ENCODE results near the gene ABHD8.
"Not testable (repeated sequence)": the region's sequence is repeated elsewhere in the genome, so short reads cannot be mapped to it uniquely, and the experiment has no call there.

Gene ABHD8

DNA sequence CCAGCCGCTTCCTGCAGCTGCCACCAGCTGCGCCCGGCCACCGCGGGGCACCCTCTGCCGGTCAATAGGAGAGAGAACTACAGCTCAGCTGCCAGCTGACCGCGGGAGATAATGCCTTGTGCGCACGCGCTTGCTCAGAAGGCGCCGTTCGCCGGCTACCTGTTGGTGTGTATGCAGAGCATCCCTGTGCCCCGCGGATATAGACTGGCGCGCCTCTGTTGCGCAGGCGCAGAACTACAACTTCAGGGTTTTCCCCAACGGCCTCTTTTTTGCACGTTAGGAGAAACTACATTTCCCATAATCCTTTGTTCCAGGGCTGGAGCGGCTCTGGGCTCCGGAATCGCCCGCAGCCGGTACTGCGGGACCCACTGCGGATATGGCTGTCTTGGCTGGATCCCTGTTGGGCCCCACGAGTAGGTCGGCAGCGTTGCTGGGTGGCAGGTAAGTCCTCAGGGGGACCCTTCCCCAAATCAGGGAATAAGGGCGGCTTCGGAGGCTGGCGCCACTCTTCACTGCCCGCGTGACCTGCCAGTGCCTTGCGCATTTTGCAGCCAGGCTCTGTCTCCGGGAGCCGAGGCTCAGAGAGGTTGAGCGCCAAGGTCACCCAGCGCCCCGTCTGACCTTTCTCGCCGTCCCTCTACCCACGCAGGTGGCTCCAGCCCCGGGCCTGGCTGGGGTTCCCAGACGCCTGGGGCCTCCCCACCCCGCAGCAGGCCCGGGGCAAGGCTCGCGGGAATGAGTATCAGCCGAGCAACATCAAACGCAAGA is 2.5 kb upstream of the ABHD8 start, which contains the start of gene MRPL34:
MRPL34 (plus strand) TSS at position 356 of the 768 bp plus-strand sequence; CDS start at position 377, 21 bp downstream.
- peaks cover 60% of the 10 kb centered on the region for H3K4me1 Mint-ChIP-seq (ENCODE audit: low read depth)
- peak within 1 kb of the TSS; percentile 92 for H3K27ac Mint-ChIP-seq
- peak within 1 kb of the TSS; percentile 85 for H3K4me3 Mint-ChIP-seq
- H3K9me3 Mint-ChIP-seq: no peaks in the 10 kb centered on the region
- intact Hi-C loops (cut with micrococcal nuclease): loop anchor here (1.0 kb wide), 2 partner anchors 13 to 38 kb away; partner anchors contain the start of gene BABAM1
- H3K27me3 Mint-ChIP-seq: no peaks in the 10 kb centered on the region
- peaks cover 40% of the 10 kb centered on the region for H3K36me3 Mint-ChIP-seq (ENCODE audit: low read depth)

DNA sequence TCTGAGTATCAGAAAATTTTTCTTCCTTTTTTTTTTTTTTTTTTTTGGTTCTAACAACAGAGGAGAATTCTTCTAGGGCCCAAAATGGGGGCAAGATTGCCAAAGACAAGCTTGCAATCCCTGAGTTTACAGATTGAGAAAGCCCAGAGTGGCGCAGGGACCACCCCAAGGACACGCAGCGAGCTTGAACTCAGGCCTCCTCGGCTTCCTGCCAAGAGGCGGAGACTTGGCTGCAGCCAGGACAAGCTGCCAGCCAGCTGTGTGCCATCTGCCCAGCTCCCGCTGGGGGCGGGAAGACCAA is 1.9 kb upstream of the ABHD8 start:
- Mint-ChIP-seq H3K4me3 (peak overlapping the region; percentile 85), H3K9me3 (no peaks in the 10 kb centered on the region), H3K4me1 (ENCODE audit: low read depth) (peaks cover 55% of the 10 kb centered on the region), H3K36me3 (ENCODE audit: low read depth) (peaks cover 41% of the 10 kb centered on the region), H3K27ac (peak overlapping the region; percentile 92), H3K27me3 (no peaks in the 10 kb centered on the region)
- intact Hi-C loops (cut with micrococcal nuclease): loop anchor here (1.0 kb wide), 2 partner anchors 13 to 38 kb away; partner anchors contain the start of gene BABAM1

DNA sequence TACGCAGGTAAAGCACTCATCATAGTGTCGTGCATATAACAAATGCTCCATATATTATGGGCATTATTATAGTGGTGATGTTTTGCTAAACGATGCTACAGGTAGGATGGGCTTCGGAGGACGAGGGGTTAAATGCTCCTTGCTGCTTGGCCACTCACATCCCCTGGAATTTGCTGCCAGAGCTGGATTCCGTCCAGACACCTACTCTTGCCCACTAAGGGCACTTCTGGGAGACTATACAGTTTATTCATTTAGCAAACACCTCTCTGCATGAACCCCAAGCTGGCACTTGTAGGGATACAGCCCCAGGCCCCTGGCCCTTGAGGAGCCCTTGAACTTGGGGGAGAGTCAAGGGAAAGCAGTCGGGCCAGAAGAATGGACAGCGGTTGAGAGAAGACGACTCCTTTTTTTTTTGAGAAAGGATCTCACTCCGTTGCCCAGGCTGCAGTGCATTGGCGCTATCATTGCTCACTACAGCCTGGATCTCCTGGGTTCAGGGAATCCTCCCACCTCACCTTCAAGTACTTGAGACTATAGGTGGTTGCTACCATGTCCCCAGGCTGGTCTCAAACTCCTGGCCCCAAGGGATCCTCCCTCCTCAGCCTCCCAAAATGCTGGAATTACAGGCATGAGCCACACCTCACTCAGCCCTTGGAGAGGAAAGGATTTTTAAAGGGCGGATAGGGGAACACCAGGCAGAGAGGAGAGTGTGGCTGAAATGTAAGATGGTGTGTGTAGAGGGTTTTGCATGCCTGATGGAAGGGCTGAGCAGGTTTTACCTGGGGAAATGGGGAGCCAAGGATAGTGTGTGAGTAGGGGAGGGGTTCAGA is 1.4 kb upstream of the ABHD8 start:
- Mint-ChIP-seq H3K27me3 (no peaks in the 10 kb centered on the region), H3K36me3 (ENCODE audit: low read depth) (peaks cover 41% of the 10 kb centered on the region), H3K9me3 (no peaks in the 10 kb centered on the region), H3K27ac (peak overlapping the region; percentile 92), H3K4me1 (ENCODE audit: low read depth) (peaks cover 52% of the 10 kb centered on the region), H3K4me3 (peak overlapping the region; percentile 85)
- intact Hi-C loops (cut with micrococcal nuclease): loop anchor here (1.0 kb wide), 2 partner anchors 12 to 37 kb away; partner anchors contain the start of gene BABAM1

DNA sequence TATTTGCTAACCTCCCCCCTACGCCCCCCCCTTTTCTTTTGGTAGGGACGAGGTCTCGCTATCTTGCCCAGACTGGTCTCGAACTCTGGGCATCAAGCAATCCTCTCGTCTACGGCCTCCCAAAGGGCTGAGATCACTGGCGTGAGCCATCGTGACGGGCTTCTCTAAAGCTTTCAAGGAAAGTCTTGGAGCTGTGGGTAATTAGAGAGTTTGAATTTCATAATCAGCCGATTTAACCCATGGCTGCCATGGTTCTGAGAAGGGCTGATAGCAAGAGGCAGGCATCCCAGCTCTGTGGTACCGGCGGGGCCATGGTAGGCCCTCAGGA is 679 bp upstream of the ABHD8 start:
- Mint-ChIP-seq H3K9me3 (no peaks in the 10 kb centered on the region), H3K4me1 (ENCODE audit: low read depth) (peaks cover 48% of the 10 kb centered on the region), H3K36me3 (ENCODE audit: low read depth) (peaks cover 39% of the 10 kb centered on the region), H3K27me3 (no peaks in the 10 kb centered on the region), H3K4me3 (peak overlapping the region; percentile 78), H3K27ac (no peak overlapping the region)
- intact Hi-C loops (cut with micrococcal nuclease): no loop called here

DNA sequence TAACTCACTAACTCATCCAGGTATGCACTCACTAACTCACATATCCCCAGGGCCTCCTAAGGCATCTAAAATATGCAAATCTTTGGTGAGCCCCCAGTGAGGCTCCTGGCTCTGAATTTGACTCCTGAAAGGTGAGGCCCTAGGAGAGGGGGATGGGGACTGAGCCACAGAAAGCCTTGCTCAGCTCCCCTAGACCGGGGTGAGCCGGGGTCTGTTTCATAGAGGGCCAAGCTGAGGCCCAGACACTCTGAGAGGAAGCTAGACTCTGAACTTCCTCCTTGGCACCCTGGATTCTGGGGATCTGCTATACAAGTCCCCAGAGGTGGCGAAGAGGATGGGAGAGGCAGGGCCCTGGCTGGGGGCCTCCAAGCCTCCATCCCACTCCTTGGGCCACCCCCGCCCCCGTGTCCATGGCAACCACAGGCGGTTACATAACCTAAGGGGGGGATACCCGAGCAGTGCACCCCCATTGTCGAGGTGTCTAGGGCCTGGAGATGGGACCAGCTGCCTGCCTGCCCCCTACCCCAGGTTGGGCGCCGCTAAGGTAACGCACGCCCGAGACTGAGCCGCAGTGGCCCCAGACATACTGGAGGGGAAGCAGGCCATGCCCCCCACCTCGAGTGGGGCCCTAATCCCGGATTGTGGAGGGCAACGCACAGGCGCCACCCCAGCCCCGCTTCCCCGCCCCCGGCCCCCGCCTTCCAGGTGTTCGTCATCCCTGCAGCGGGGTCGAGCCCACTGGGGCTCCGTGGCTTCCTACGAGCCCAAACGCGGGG is 646 bp downstream of the ABHD8 start:
- Mint-ChIP-seq H3K36me3 (ENCODE audit: low read depth) (peaks cover 50% of the 10 kb centered on the region), H3K27ac (peak overlapping the region; percentile 54), H3K4me3 (peak overlapping the region; percentile 78), H3K9me3 (no peaks in the 10 kb centered on the region), H3K27me3 (no peaks in the 10 kb centered on the region), H3K4me1 (ENCODE audit: low read depth) (peaks cover 41% of the 10 kb centered on the region)
- intact Hi-C loops (cut with micrococcal nuclease): no loop called here

DNA sequence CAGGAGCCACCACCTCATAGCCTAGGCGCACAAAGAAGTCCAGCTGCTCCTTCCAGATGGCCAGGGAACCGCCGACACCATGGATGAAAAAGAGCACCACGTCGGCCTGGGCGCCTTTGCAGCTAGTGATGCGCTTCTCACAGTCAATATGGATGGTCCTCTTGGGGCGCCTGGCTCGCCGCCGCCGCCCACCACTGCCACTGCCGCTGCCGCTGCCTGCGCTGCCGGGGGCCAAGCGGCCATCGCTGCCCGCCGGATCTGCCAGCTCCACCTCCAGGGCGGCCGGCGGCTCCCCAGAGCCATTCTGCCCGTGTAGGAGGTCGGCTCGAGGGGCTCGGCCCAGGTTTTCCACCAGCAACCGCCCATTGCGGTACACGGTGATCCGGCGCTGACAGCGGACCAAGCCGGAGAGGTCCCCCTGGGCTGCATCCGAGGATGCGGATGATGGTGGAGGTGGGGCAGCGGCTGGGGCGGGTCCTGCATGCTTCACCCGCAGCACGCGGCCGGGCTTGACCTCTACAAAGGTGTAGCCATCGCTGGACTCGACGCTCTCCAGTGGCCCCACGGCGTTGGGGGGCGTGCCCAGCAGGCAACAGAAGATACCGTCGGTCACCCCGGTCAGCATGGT is 2.1 kb downstream of the ABHD8 start:
- Mint-ChIP-seq H3K36me3 (ENCODE audit: low read depth) (peaks cover 52% of the 10 kb centered on the region), H3K27me3 (no peaks in the 10 kb centered on the region), H3K27ac (no peak overlapping the region), H3K4me1 (ENCODE audit: low read depth) (peaks cover 35% of the 10 kb centered on the region), H3K4me3 (no peak overlapping the region), H3K9me3 (no peaks in the 10 kb centered on the region)
- intact Hi-C loops (cut with micrococcal nuclease): no loop called here

DNA sequence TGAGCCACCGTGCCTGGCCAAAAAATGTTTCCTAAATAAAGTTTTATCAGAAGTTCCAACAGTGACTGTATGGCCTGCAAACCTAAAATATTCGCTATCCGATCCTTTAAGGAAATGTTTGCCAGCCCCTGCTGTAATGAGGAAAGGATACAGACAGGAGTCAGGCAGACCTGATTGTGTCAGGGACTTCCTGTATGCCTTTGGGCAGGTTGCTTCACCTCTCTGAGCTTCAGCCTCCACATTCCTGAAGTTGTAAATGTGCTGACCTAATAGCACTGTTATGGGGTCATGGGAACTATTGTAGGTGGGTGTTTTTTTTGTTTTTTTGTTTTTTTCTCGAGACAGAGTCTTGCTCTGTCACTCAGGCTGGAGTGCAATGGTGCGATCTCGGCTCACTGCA is 6.2 kb downstream of the ABHD8 start:
- intact Hi-C loops (cut with micrococcal nuclease): no loop called here
- Mint-ChIP-seq H3K9me3 (no peaks in the 10 kb centered on the region), H3K27me3 (no peaks in the 10 kb centered on the region), H3K4me3 (no peak overlapping the region), H3K36me3 (ENCODE audit: low read depth) (peaks cover 61% of the 10 kb centered on the region), H3K4me1 (ENCODE audit: low read depth) (peaks cover 20% of the 10 kb centered on the region), H3K27ac (no peak overlapping the region)

DNA sequence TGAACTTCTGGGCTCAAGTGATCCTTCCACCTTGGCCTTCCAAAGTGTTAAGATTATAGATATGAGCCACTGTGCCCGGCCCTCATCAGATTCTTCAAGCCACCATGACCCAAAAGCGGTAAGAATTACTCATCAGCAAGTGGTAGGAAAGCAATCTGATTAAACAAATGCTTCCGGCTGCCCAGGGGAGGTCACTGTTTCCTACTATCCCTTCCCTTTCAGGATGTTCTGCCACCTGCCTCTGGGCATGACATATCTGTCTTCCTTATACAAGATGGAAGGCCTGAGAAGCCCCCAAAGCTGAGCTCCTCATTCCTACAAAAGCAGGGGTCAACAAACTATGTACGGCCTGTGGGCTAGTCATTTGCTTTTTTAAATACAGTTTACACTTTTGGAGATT is 7.0 kb downstream of the ABHD8 start:
- H3K27ac Mint-ChIP-seq: no peak overlapping the region
- H3K27me3 Mint-ChIP-seq: no peaks in the 10 kb centered on the region
- H3K4me3 Mint-ChIP-seq: no peak overlapping the region
- no peaks in the 10 kb centered on the region for H3K9me3 Mint-ChIP-seq
- peaks cover 62% of the 10 kb centered on the region for H3K36me3 Mint-ChIP-seq (ENCODE audit: low read depth)
- peaks cover 18% of the 10 kb centered on the region for H3K4me1 Mint-ChIP-seq (ENCODE audit: low read depth)
- intact Hi-C loops (cut with micrococcal nuclease): no loop called here

DNA sequence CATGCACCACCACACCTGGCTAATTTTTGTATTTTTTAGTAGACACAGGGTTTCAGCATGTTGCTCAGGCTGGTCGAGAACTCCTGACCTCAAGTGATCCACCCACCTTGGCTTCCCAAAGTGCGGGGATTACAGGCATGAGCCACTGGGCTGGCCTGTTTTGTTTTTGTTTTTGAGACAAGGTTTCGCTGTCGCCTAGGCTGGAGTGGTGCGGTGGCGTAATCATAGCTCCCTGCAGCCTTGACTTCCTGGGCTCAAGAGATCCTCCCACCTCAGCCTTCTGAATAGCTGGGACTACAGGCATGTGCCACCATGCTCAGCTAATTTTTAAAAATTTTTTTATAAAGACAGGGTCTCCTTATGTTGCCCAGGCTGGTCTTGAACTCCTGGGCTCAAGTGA is 7.7 kb downstream of the ABHD8 start:
- intact Hi-C loops (cut with micrococcal nuclease); H3K27ac Mint-ChIP-seq; H3K27me3 Mint-ChIP-seq; H3K9me3 Mint-ChIP-seq; H3K4me3 Mint-ChIP-seq: not testable (repeated sequence)
- Mint-ChIP-seq H3K36me3 (ENCODE audit: low read depth) (peaks cover 59% of the 10 kb centered on the region), H3K4me1 (ENCODE audit: low read depth) (peaks cover 17% of the 10 kb centered on the region)

DNA sequence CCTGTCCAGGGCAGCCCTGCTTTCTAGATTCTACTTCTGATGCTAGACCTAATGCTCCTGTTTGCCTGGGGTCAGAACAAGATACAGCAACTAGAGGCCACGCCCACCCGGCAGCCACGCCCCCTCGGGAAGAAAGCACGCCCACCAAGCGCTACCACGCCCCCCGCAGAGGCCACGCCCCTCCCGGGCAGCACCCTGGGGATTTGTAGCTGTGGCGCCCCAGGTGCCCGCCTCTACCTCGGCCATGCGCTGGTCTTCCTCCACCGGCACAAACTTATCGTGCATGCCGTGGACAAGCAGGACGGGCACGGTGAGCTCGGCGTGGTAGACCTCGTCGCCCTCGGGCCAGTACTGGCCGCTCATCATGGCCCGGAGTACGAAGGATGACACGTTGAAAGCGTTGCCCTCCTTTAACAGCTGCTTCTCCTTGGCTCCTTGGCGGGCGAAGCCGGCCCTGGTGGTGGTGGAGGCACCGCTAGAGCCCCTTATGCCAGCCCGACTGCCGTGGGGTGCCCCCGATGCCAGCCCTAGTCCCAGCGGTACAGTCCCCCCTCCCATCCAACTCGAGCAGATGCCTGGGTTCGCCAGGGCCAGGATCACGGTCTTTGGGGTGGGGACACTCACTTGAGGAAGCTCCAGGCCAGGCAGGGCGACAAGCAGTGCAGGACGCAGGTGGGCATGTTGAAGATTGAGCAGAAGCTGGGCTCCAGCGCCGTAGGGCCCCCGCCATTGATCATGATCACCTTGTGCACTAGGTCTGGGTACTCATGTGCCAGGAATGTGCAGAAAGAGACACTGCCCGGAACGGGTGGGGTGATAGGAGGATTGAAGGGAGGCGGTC is 9.0 kb downstream of the ABHD8 start:
- intact Hi-C loops (cut with micrococcal nuclease): no loop called here
- Mint-ChIP-seq H3K9me3 (no peaks in the 10 kb centered on the region), H3K36me3 (ENCODE audit: low read depth) (peaks cover 50% of the 10 kb centered on the region), H3K27ac (no peak overlapping the region), H3K4me3 (no peak overlapping the region), H3K4me1 (ENCODE audit: low read depth) (peaks cover 17% of the 10 kb centered on the region), H3K27me3 (peaks cover 4% of the 10 kb centered on the region)

DNA sequence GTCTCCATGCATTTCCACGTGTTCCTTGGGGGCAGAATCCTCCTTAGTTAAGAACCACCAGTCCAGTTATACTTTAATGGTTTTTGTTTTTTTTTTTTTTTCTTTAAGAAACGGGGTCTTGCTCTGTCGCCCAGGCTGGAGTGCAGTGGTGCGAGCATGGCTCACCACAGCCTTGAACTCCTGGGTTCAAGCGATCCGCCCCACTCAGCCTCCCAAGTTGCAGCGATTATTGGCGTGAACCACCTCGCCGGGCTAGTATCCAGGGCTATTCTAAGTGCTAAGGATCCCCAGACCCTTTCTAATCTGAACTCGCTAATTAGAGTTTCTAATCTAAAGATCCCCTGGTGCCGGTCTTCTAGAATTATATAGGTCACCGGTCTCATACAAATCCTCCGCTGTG is 9.6 kb downstream of the ABHD8 start:
- H3K27me3 Mint-ChIP-seq: peaks cover 7% of the 10 kb centered on the region
- H3K4me3 Mint-ChIP-seq: no peak overlapping the region
- intact Hi-C loops (cut with micrococcal nuclease): loop anchor here (2.0 kb wide), 3 partner anchors 43 to 93 kb away; partner anchors contain the start of gene GTPBP3
- peaks cover 17% of the 10 kb centered on the region for H3K4me1 Mint-ChIP-seq (ENCODE audit: low read depth)
- no peak overlapping the region for H3K27ac Mint-ChIP-seq
- H3K36me3 Mint-ChIP-seq (ENCODE audit: low read depth): peaks cover 44% of the 10 kb centered on the region
- no peaks in the 10 kb centered on the region for H3K9me3 Mint-ChIP-seq

DNA sequence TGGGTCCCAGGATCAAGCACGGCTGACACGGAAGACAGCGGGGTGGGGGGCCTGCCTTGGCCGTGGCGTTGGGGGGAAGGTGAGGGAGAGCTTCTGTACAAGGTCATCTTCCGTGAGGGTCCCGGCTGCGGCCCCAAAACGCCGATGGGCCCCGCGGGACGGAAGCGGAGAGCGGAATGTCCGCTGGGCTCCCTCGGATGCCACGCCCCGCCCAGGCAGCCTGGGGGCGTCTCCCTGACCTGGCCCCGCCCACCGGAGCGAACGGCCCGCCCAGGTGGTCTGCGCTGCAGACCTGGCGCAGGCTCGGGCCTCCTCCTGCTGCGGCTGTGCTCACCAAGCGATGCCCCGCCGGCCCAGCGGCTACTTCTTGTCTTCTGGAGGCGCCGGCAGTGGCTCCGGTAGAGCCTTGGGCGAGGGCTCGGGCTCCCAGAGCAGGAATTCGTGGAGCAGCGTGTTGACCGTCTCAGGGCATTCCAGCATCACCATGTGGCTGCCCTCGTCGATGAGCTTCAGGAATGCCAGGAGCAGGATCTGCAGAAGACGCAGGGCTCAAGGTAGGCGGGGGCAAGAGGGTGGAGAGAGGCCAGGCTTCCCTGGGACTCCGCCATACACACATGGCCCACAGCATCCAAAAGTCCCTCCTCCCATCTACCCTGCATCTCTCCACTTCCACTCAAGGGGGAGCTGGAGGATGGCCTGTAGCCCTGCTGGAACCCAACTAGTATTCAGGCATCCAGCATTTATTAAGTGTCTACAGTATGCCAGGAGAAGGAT is 10.7 kb downstream of the ABHD8 start:
- intact Hi-C loops (cut with micrococcal nuclease): loop anchor here (1.0 to 2.0 kb wide), 4 partner anchors 13 to 94 kb away; partner anchors contain the start of genes GTPBP3 and MRPL34
- Mint-ChIP-seq H3K36me3 (ENCODE audit: low read depth) (peaks cover 36% of the 10 kb centered on the region), H3K4me1 (ENCODE audit: low read depth) (peaks cover 17% of the 10 kb centered on the region), H3K27ac (peak overlapping the region; percentile 77), H3K27me3 (peaks cover 9% of the 10 kb centered on the region), H3K4me3 (peak overlapping the region; percentile 77), H3K9me3 (no peaks in the 10 kb centered on the region)

Data from dendritic cell treated with granulocyte-macrophage colony-stimulating factor and Interleukin-4, amounts not matched to agents 40 ng/mL and 50 ng/mL, for 4 days (primary cell).